Stimulated activated CD8-positive, alpha-beta memory T cell treated with anti-CD3 and anti-CD28 coated beads, Interleukin-2, amount 100 ng/mL, for 48 hours (primary cell): ENCODE measurements around the gene ETFA.

Source experiments
- DNase-seq, 2 donors: peaks; one replicate each; pipeline ENCODE4 v3.0.0-alpha.2; 2020; ENCODE audit warnings: low read depth in 2 of 2

The ETFA gene

GRCh38 chr15:76311100-76311953 lies at the start of gene ETFA:
Gene ETFA, minus strand, starts transcription at chr15:76311469. Its CDS starts 81 bp downstream, at chr15:76311388.
- DNase-seq = peak; percentile 88 to 93

- no peak for DNase-seq
Observed at GRCh38 chr15:76360416-76360815, 49.1 kb upstream of the ETFA start.

DNA sequence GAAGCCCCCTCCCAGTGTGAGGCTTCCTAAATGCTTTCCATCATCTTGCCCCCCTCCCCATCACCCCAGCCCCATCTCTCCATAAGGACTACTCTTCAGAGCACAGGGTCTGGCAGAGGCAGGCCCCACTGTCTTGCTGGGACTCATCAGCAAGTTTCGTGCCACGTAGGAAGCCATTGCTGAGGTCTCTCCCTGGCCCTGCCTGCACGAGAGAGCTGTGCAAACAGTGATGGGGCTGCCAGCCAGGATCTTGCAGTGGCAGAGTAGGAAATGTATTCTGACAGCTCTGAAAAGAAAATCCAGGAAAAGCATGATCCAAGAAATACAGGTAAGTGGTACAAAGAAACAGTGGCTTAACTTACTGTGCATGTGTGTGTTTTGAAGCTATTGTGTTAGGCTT lies 47.9 kb upstream of the ETFA start:
- DNase-seq = no peak

- no peak for DNase-seq
Observed at GRCh38 chr15:76358453-76358852, 47.2 kb upstream of the ETFA start.

DNA sequence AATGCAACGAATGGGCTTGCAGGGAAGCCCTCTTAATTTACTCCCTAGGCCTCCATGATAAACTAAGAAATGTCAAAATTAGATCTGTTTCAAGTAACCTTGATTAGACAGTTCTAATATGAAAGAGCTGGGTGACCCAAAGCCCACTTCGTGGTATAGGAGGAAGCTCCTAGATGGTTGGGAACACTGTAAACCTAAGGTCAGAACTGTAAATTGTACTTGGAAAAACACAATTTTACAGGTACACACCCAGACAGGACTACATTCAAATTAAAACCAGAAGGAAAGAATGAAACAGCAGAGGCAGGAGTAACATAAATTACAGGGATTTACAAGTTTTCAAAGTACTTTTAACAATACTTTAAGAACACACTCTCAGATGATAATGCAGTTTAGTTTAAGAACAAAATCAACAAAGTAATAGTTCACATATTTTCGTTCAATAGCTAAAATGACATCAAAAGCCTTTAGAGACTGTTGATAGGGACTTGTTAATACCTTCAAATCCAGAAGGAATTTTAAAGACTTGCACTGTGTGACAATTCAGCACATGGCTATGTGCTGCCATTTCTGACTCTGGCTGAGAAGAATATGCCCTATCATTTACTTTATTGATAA lies 43.7 kb upstream of the ETFA start:
- DNase-seq = no peak

GRCh38 chr15:76353903-76354302 lies 42.6 kb upstream of the ETFA start:
- DNase-seq = no peak

DNA sequence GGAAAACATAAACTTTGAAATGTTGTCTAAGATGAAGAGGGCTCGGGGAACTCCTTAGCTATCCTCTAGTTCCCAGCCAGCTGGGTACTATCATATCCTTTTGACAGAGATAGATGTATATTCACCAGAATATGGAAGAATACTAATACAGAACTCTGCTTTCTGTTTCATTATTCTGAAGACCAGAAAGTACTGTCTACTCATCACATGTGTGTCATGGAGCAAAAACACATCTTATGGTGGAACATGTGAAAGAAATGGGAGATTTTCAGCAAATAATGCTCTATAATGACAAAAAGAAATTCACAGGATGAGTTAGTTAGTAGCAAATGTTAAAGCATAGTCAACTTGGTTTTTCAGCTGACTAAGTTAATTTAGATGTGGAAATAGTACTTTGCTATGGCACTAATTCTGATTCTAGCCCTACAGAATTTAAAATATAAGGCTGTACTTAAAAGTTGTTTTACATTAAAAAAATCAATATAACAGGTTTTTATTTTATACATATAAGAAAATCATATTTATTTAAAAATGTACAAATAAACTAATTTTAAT lies 41.8 kb upstream of the ETFA start:
- no peak for DNase-seq

DNA sequence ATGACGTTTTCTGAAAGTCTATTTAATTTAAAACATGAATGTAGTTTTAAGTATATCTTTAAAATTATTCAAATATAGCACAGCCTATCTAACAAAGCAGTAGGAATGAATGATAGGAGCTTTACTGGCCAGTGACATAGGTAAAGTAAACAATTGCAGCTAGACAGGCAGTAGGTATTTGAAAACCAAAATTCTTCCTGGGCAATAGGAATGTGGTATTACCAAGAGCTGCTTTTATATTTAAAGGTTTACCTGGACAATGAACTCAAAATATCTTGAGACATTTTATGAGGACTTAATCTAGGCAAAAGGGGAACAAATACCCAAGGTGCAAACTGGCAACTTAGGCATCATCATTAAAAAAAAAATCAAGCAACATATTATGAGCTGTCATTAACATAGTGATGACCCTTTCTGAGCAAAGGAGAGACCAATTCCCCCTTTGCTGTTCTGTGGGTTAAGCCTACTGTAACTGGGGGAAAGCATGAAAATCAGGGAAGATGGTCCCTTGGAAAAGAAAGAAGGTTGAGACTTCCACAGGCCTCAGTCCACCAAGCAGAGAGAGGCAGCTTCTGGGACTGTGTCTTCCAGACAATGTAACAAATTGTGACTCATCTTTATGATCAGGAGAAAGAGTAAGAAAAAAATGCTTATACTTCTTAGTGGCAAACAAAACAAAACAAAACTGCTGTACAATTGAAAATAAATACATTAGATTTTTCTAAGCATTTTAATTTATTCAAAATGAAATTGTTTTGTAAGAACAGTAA lies 38.2 kb upstream of the ETFA start:
- no peak for DNase-seq

GRCh38 chr15:76347482-76348055 lies 36.3 kb upstream of the ETFA start:
- DNase-seq = no peak

DNA sequence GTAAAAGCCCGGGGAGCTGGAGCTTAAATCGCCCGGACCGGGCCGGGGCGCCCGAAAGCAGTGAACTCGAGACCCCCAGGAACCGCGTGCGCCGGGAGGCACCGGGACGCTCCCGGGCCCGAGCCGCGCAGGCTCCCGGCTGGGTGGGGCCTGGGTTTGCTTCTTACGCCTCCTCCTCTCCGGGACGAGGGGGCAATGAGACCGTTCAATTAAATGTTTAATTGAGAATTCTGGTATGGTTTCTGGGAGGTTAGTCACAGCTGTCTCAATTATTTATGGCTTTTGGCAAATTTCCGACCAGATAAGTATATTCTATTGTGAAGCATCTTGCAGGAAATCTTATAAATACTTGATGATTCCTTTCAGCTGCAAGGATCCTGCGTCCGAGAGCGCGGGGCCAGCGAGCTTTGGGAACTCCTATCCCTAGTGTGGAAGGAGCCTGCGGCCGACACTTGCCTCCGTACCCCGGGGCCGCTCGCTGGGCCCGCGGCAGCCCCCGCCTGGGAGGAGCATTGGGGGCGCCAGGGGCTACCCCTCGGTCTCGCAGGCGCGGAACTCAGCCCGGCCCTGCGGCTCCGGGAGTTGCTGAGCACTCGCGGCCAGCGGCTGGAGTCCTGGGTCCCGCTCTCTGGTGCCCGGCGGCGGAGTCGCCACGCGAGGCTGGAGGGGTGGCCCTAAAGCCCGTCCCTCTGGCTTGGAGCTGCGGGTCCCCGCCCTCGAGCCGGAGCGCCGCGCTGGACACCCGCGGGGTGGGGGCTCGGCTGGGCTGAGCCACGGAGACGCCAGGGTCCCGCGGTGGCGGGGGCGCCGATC lies 35.6 kb upstream of the ETFA start:
- no peak for DNase-seq

GRCh38 chr15:76345880-76346668 lies 34.8 kb upstream of the ETFA start:
- no peak for DNase-seq

DNA sequence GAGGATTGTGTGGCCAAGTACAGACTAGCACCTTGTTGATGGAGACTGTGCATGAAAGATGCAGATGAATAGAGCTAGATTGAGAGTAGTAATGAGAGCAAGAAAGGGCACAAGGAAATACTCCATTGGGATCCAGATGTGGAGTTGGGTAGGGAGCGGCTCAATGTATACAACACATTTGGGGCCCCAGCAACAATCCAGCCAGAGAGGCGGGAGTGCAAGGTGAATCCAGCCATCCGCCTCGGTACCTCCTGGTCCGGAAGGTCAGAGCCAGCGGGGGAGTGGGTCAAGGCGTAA lies 34.3 kb upstream of the ETFA start:
- DNase-seq = no peak

DNA sequence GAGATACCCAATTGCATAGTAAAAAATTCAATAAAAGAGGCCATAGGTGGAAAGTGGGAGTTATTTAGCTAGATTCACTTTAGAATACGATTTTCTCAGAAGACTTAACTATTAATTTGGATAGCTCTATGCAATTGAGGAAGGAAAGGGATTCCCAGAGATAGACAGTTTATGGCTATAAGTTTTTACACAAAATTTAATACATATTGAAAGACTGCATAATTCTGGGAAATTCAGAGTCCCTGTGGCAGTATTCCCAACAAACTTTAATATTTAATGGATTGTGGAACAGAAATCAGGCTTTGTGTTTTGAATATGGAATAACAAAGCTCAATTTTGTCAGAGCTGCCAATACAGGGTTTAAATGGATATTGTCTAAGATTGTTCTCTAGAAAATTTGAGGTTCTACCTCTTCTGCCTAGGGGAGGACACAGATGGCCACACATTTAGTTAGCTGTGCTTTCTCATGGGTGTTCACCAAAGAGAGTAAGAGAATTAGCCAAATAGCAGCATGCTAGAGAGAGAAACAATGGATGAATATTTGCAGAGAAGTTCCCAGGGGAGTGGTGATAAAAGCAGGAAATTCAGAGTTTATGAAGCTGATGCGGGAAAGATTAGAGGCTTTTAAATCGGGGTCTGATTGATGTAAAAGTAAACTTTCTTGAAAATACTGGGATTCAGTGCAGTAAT lies 33.8 kb upstream of the ETFA start:
- DNase-seq = no peak

DNA sequence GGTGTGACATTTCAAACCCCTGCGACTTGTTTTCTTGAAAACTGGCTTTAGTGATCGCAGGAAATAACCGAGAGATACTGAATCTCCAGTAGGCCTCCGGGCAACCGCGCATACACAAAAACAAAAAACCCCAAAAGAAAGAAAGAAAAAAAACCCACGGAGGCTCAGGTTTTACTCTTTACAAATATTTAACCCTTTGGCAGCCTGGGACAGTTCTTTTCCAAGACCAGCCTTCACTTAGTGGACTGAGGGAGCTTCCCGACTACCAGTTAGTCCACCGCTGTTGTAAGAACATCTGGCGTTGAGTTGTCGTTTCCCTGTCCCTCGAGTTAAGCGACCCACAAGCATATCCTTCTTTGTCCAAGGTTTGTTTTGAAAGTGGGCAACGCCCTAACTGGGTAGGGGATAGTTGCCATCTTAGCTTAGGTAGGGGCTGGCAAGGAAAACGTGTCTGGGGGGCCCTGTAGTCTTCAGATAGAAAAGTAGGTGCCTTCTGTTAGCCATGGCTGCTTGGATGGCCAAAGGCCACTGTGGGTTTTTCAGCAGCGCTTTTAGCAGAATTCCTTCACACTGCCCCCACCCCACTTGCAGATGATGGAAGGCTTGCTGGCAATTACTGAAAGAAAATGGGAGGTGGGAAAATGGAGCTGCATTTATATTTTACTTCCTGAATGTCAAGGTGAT lies 32.2 kb upstream of the ETFA start:
- no peak for DNase-seq

DNA sequence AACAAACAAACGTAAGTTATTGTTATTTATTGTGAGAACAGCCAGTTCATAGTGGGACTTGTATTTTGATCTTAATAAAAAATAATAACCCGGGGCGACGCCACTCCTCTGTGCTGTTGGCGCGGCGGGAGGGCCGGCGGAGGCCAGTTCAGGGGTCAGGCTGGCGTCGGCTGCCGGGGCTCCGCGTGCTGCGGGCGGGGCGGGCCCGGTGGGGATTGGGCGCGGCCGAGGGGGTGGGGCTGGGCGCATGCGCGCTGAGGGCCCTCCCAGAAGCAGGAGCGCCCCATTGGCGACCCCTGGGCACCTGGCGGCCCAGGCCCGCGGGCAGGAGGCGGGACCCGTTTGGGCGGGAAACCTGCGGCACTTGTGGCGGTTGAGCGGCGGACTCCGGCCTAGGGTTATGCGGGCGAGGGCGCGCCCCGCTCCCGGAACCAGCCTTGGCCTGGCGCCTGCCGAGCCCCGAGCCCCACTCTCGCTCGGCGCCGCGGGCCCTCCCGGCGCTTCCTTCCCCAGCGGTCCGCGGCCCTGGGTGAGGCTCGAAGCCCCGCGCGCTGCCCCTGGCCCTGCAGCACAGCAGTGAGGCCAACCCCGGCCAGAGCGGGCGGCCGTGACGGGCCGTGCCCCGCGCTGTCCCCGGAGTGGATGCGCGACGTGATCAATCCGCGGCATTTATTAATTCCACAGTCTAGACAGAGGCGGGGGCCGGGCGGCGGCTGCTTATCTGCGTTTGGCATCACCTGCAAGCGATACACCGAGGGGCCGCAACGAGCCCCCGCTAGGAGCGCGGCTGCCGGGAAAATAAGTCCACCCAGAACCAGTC lies 31.3 kb upstream of the ETFA start:
- DNase-seq = no peak

- no peak for DNase-seq
Observed at GRCh38 chr15:76342058-76342381, 30.8 kb upstream of the ETFA start.

DNA sequence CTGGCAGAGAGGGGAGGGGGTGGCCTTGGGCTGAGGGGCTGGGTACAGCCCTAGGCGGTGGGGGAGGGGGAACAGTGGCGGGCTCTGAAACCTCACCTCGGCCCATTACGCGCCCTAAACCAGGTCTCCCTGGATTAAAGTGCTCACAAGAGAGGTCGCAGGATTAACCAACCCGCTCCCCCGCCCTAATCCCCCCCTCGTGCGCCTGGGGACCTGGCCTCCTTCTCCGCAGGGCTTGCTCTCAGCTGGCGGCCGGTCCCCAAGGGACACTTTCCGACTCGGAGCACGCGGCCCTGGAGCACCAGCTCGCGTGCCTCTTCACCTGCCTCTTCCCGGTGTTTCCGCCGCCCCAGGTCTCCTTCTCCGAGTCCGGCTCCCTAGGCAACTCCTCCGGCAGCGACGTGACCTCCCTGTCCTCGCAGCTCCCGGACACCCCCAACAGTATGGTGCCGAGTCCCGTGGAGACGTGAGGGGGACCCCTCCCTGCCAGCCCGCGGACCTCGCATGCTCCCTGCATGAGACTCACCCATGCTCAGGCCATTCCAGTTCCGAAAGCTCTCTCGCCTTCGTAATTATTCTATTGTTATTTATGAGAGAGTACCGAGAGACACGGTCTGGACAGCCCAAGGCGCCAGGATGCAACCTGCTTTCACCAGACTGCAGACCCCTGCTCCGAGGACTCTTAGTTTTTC lies 30.2 kb upstream of the ETFA start:
- DNase-seq = no peak

DNA sequence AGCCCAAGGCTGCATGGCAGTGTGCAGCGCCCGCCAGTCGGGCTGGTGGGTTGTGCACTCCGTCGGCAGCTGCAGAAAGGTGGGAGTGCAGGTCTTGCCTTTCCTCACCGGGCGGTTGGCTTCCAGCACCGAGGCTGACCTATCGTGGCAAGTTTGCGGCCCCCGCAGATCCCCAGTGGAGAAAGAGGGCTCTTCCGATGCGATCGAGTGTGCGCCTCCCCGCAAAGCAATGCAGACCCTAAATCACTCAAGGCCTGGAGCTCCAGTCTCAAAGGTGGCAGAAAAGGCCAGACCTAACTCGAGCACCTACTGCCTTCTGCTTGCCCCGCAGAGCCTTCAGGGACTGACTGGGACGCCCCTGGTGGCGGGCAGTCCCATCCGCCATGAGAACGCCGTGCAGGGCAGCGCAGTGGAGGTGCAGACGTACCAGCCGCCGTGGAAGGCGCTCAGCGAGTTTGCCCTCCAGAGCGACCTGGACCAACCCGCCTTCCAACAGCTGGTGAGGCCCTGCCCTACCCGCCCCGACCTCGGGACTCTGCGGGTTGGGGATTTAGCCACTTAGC lies 29.6 kb upstream of the ETFA start:
- DNase-seq = no peak
